ENCODE results near the gene TNFRSF6B.

TNFRSF6B gene

DNA sequence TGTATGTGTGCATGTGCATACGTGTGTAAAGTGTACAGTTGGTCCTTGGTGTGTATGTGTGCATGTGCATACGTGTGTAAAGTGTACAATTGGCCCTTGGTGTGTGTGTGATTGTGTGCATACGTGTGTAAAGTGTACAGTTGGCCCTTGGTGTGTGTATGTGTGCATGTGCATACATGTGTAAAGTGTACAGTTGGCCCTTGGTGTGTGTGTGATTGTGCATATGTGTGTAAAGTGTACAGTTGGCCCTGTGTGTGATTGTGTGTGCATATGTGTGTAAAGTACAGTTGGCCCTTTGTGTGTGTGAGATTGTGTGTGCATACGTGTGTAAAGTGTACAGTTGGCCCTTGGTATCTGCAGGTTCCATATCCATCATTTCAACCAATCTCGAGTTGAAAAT lies 35.0 kb downstream of the TNFRSF6B start:
- H3K9ac ChIP-seq (ENCODE audit: low read length), result no peak overlapping the region
- no peaks in the 10 kb centered on the region for H3K4me1 ChIP-seq (ENCODE audit: control insufficient read depth, insufficient read depth, low read length)
- peaks cover 52% of the 10 kb centered on the region for H3K36me3 ChIP-seq (ENCODE audit: control insufficient read depth, insufficient read depth, low read length)
- no peaks in the 10 kb centered on the region; the same call in 1 of the 2 replicates for H3K27me3 ChIP-seq (ENCODE audit: control insufficient read depth, insufficient read depth, low read length)
- no peak overlapping the region for H3K4me3 ChIP-seq (ENCODE audit: low read depth, low read length)
- H3K27ac ChIP-seq (ENCODE audit: low read depth, low read length), result no peak overlapping the region
- H3K9me3 ChIP-seq (ENCODE audit: control insufficient read depth, insufficient read depth, low read depth, low read length), result no peaks in the 10 kb centered on the region

DNA sequence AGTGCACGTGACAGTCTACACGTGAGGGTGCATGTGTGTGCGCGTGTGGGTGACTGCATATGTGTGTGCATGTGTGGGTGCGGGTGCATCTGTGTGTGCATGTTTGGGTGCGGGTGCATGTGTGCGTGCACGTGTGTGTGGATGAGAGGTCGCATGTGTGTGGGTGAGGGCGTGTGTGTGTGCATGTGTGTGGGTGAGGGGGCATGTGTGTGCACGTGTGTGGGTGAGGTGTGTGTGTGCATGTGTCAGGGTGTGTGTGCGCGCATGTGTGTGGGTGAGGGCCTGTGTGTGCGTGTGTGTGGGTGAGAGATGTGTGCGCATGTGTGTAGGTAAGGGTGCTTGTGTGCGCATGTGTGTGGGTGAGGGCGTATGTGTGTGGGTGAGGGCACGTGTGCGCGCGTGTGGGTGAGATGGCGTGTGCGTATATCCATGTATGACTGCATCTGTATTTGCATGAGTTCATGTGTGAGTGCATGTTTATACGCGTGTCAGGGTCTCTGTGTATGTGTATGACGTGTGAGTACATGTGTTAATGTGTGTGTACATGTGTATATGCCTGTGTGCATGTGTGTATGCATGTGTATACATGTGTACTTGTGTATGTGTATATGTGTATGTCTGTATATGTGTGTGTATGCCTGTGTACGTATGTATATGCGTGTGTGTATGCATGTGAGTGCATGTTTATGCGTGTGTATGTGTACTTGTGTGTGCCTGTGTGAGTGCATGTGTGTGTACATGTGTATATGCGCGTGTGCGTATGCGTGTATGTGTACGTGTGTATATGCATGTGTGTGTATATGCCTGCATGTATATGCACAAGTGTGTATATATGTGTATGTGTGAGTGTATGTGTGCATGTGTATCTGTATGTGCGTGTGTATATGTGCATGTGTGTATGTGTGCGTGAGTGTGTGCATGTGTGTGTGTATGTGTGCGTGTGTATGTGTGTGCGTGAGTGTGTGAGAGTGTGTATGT lies 36.0 kb downstream of the TNFRSF6B start:
- H3K9me3 ChIP-seq (ENCODE audit: control insufficient read depth, insufficient read depth, low read depth, low read length), result no peaks in the 10 kb centered on the region
- H3K4me3 ChIP-seq (ENCODE audit: low read depth, low read length), result no peak overlapping the region
- peaks cover 5% of the 10 kb centered on the region; the same call in 1 of the 2 replicates for H3K4me1 ChIP-seq (ENCODE audit: control insufficient read depth, insufficient read depth, low read length)
- H3K36me3 ChIP-seq (ENCODE audit: control insufficient read depth, insufficient read depth, low read length), result peaks cover 48% of the 10 kb centered on the region
- no peak overlapping the region for H3K9ac ChIP-seq (ENCODE audit: low read length)
- no peak overlapping the region for H3K27ac ChIP-seq (ENCODE audit: low read depth, low read length)
- H3K27me3 ChIP-seq (ENCODE audit: control insufficient read depth, insufficient read depth, low read length), result peaks cover 6% of the 10 kb centered on the region

DNA sequence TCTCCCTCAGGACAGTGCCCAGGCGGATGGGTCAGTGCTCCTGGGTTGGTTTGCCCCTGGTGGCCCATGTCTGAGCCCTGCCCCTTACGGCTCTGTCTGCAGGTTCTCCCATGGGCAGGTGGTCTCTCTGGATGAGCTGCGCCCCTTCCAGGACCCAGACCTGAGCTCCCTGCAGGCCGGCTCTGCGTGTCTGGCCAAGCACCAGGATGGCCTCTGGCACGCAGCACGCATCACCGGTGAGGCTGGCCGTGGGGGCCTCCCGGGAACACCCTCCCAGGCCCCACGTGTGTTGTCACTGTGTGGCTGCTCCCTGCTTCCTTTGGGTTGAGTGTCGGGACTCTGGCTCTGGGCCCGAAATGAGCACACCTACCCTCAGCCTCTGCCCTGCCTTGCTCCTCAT lies 36.7 kb downstream of the TNFRSF6B start:
- Histone ChIP-seq H3K36me3 (ENCODE audit: control insufficient read depth, insufficient read depth, low read length) (peaks cover 48% of the 10 kb centered on the region), H3K4me1 (ENCODE audit: control insufficient read depth, insufficient read depth, low read length) (peaks cover 7% of the 10 kb centered on the region), H3K27me3 (ENCODE audit: control insufficient read depth, insufficient read depth, low read length) (peaks cover 8% of the 10 kb centered on the region), H3K9ac (ENCODE audit: low read length) (no peak overlapping the region), H3K9me3 (ENCODE audit: control insufficient read depth, insufficient read depth, low read depth, low read length) (no peaks in the 10 kb centered on the region), H3K27ac (ENCODE audit: low read depth, low read length) (no peak overlapping the region), H3K4me3 (ENCODE audit: low read depth, low read length) (no peak overlapping the region)

DNA sequence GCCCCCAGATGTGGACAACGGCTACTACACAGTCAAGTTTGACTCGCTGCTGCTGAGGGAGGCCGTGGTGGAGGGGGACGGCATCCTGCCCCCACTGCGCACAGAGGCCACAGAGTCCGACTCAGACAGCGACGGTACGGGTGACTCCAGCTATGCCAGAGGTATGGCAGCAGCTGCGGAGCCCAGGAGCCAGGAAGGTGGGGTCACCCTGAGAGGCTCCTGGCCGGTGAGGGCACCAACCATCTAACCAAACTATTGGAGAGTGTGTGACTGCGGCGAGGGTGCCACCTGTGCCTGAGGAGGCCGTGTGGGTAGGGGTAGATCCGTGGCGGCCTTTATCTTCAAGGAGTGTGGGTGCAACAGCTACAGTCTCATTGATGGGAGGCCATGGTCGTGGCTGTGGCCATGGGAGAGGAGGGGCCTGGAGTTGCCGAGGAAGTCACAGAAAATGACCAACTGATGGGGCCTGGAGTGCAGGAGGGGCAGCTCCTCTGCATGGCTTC lies 37.2 kb downstream of the TNFRSF6B start:
- Histone ChIP-seq H3K4me3 (ENCODE audit: low read depth, low read length) (no peak overlapping the region), H3K36me3 (ENCODE audit: control insufficient read depth, insufficient read depth, low read length) (peaks cover 48% of the 10 kb centered on the region), H3K9ac (ENCODE audit: low read length) (no peak overlapping the region), H3K27me3 (ENCODE audit: control insufficient read depth, insufficient read depth, low read length) (peaks cover 10% of the 10 kb centered on the region), H3K9me3 (ENCODE audit: control insufficient read depth, insufficient read depth, low read depth, low read length) (no peaks in the 10 kb centered on the region), H3K27ac (ENCODE audit: low read depth, low read length) (no peak overlapping the region), H3K4me1 (ENCODE audit: control insufficient read depth, insufficient read depth, low read length) (peaks cover 12% of the 10 kb centered on the region)

DNA sequence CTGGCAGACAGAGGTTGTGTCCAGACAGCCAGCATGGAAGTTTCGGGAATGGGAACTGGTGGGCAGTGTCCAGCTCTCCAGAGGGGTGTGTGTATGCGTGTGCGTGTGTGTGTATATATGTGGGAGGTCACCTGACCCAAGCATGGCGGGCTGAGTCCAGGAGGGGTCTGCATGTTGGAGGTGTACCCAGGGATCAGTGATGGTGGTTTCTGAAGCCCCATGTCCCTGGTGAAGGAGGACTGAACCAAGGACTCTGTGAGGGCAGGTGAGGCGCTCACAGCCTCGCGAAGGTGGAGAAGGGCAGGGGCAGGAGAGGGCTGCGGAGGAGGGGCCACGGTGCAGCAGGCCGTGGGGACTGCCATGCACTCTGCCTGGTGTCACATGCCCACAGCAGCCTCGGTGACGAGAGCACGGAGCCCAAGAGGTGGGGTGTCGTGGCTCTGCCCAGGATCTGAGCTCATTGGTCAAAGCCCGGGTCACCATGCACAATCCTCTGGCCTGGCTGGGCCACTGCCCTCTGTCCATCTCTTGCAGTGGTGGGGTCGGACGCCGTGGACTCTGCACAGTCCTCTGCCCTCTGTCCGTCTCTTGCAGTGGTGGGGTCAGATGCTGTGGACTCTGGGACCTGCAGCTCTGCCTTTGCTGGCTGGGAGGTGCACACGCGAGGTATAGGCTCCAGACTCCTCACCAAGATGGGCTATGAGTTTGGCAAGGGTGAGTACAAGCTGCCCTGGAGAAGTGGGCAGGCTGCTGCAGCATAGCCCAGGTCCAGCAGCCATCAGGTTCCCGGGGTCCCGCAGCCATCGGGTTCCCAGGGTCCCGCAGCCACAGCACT lies 37.9 kb downstream of the TNFRSF6B start:
- peaks cover 13% of the 10 kb centered on the region for H3K4me1 ChIP-seq (ENCODE audit: control insufficient read depth, insufficient read depth, low read length)
- no peak overlapping the region for H3K4me3 ChIP-seq (ENCODE audit: low read depth, low read length)
- H3K27ac ChIP-seq (ENCODE audit: low read depth, low read length), result no peak overlapping the region
- peaks cover 48% of the 10 kb centered on the region for H3K36me3 ChIP-seq (ENCODE audit: control insufficient read depth, insufficient read depth, low read length)
- H3K27me3 ChIP-seq (ENCODE audit: control insufficient read depth, insufficient read depth, low read length), result peaks cover 10% of the 10 kb centered on the region
- no peaks in the 10 kb centered on the region for H3K9me3 ChIP-seq (ENCODE audit: control insufficient read depth, insufficient read depth, low read depth, low read length)
- H3K9ac ChIP-seq (ENCODE audit: low read length), result no peak overlapping the region

DNA sequence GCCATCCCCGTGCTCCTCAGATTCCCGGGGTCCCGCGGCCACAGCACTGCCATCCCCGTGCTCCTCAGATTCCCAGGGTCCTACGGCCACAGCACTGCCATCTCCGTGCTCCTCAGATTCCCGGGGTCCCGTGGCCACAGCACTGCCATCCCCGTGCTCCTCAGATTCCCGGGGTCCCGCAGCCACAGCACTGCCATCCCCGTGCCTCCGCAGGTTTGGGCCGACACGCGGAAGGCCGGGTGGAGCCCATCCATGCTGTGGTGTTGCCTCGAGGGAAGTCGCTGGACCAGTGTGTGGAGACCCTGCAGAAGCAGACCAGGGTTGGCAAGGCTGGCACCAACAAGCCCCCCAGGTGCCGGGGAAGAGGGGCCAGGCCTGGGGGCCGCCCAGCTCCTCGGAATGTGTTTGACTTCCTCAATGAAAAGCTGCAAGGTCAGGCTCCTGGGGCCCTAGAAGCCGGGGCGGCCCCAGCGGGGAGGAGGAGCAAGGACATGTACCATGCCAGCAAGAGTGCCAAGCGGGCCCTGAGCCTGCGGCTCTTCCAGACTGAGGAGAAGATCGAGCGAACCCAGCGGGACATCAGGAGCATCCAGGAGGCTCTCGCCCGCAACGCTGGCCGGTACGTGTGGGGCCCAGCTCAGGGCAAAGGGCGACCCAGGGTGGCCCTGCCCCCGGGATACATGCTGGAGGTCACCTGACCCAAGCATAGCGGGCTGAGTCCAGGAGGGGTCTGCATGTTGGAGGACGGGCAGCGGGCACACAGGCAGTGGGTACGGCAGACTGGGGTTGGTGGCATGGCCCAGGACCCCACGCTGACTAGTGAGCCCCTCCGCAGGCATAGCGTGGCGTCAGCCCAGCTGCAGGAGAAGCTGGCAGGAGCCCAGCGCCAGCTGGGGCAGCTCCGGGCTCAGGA lies 38.8 kb downstream of the TNFRSF6B start:
- Histone ChIP-seq H3K36me3 (ENCODE audit: control insufficient read depth, insufficient read depth, low read length) (peaks cover 44% of the 10 kb centered on the region), H3K27me3 (ENCODE audit: control insufficient read depth, insufficient read depth, low read length) (peaks cover 10% of the 10 kb centered on the region), H3K9me3 (ENCODE audit: control insufficient read depth, insufficient read depth, low read depth, low read length) (no peaks in the 10 kb centered on the region), H3K4me3 (ENCODE audit: low read depth, low read length) (no peak overlapping the region), H3K4me1 (ENCODE audit: control insufficient read depth, insufficient read depth, low read length) (peaks cover 13% of the 10 kb centered on the region), H3K9ac (ENCODE audit: low read length) (no peak overlapping the region), H3K27ac (ENCODE audit: low read depth, low read length) (no peak overlapping the region)

DNA sequence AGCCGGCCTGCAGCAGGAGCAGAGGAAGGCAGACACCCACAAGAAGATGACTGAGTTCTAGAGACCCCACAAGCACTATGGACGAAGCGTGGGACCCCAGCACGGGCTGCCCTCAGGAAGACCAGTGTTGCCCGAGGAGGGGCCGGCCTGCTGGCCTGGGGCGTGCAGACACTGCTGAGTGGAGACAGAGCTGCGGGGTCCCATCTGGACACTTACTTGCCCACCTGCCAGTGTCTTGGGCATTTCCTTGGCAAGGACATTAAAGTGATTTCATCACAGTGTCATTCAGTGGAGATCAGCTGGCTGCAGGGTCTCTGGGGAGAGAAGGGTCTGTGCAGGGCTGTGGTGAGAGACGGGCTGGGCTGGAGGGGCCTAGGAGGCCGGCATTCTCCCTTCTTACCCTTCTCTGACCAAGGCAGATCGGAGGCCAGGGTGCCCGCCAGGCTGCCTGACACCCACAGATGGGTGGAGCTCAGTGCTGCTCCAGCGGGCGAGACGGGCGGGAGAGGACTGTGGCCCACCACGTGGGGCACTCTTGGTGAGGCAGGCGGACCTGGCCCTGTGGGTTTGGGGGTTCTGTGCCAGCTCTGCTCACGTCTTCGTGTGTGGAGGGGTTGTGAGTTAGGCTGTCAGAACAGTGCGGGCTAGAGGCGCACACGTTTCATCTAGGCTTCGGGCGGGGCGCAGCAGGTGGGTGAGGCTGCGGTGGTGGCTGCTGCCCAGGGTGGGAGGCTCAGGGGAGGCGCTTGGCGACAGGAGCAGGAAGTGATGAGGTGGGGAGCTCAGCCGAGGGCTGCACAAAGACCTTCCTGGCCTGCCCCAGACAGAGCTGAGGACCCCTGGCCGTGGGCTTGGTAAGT lies 39.6 kb downstream of the TNFRSF6B start, which contains the start of gene LIME1:
Gene LIME1, plus strand, starts transcription at position 806 of the 860 bp plus-strand sequence. CDS start 886 bp downstream, outside the sequence.
- Histone ChIP-seq H3K4me3 (ENCODE audit: low read depth, low read length) (peak within 1 kb of the TSS; percentile 59), H3K4me1 (ENCODE audit: control insufficient read depth, insufficient read depth, low read length) (peaks cover 16% of the 10 kb centered on the region), H3K27me3 (ENCODE audit: control insufficient read depth, insufficient read depth, low read length) (peaks cover 10% of the 10 kb centered on the region), H3K9ac (ENCODE audit: low read length) (peak within 1 kb of the TSS; percentile 34), H3K9me3 (ENCODE audit: control insufficient read depth, insufficient read depth, low read depth, low read length) (no peaks in the 10 kb centered on the region), H3K36me3 (ENCODE audit: control insufficient read depth, insufficient read depth, low read length) (peaks cover 42% of the 10 kb centered on the region), H3K27ac (ENCODE audit: low read depth, low read length) (no peak within 1 kb of the TSS)

DNA sequence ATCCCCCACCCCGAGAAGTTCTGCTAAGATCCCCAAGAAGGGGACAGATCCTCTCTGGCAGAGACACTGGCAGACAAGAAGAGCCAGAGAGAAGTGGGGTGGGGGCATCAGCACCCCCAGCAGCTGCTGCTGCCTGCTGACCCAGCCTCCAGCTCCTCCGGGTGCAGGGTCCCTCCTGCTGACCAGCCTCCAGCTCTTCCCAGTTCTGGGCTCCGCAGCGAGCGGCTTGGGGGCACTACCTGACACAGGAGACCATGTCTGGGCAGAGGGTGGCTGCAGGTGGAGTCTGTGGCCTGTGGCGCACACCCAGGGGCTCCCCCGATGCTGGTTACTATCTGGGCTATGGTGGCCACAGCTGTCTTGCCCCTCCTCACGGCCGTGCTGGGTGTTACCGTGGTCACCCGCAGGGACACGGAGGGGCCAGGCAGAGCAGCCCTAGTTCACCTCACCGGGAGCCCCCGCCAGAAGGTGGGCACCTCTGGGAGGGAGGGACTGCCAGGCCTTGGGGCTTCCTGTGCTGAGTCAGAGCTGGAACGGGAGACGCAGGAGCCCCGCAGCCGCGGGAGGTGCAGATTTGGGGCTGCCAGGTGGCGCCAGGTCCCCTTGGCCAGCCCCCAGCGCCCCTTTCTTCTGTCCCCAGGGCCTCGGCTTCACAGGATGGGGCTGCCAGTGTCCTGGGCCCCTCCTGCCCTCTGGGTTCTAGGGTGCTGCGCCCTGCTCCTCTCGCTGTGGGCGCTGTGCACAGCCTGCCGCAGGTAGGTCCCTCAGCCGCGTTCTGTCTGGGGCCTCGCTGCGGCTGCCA lies 40.6 kb downstream of the TNFRSF6B start:
- Histone ChIP-seq H3K9ac (ENCODE audit: low read length) (peak overlapping the region; percentile 34), H3K9me3 (ENCODE audit: control insufficient read depth, insufficient read depth, low read depth, low read length) (no peaks in the 10 kb centered on the region), H3K27me3 (ENCODE audit: control insufficient read depth, insufficient read depth, low read length) (peaks cover 10% of the 10 kb centered on the region), H3K27ac (ENCODE audit: low read depth, low read length) (no peak overlapping the region), H3K4me3 (ENCODE audit: low read depth, low read length) (peak overlapping the region; percentile 59), H3K4me1 (ENCODE audit: control insufficient read depth, insufficient read depth, low read length) (peaks cover 23% of the 10 kb centered on the region), H3K36me3 (ENCODE audit: control insufficient read depth, insufficient read depth, low read length) (peaks cover 38% of the 10 kb centered on the region)

DNA sequence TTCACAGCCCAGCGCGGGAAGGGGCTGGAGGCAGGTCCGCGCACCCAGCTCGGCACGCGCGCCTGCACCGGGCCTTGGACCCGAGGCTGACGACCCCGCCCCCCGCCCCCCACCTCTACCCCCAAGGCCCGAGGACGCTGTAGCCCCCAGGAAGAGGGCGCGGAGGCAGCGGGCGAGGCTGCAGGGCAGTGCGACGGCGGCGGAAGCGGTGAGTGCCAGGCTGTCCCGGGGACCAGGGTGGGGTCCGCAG lies 41.2 kb downstream of the TNFRSF6B start:
- peaks cover 23% of the 10 kb centered on the region for H3K4me1 ChIP-seq (ENCODE audit: control insufficient read depth, insufficient read depth, low read length)
- H3K9ac ChIP-seq (ENCODE audit: low read length), result peak overlapping the region; percentile 37
- no peaks in the 10 kb centered on the region for H3K9me3 ChIP-seq (ENCODE audit: control insufficient read depth, insufficient read depth, low read depth, low read length)
- H3K27me3 ChIP-seq (ENCODE audit: control insufficient read depth, insufficient read depth, low read length), result peaks cover 10% of the 10 kb centered on the region
- H3K27ac ChIP-seq (ENCODE audit: low read depth, low read length), result no peak overlapping the region
- peak overlapping the region; percentile 59 for H3K4me3 ChIP-seq (ENCODE audit: low read depth, low read length)
- H3K36me3 ChIP-seq (ENCODE audit: control insufficient read depth, insufficient read depth, low read length), result peaks cover 39% of the 10 kb centered on the region

All from HUES6 (cell line).